Measurements from ENCODE around the gene DHH. TPM values are rescaled to one million over a fixed set of nuclear protein-coding genes. Genes with fewer than 3 reads are reported as not detected.

The DHH gene
- total and polyA plus RNA-seq, 4 donors = 0.16 to 2.6 (median 0.95) TPM

- Histone ChIP-seq H3K27me3 (ENCODE audit: control insufficient read depth in 3 of 3, insufficient read depth in 3 of 3, low read length in 2 of 3) (no peaks in the 10 kb centered on the region), H3K4me1 (ENCODE audit: control insufficient read depth in 5 of 5, insufficient read depth in 5 of 5, low read length in 5 of 5) (no peaks in the 10 kb centered on the region), H3K4me3 (no peak overlapping the region), H3K9ac (ENCODE audit: insufficient read depth in 1 of 2, low read length in 2 of 2) (no peak overlapping the region), H3K9me3 (ENCODE audit: control insufficient read depth in 4 of 4, insufficient read depth in 3 of 4, low read length in 3 of 4) (no peaks in the 10 kb centered on the region), H3K27ac (ENCODE audit: low read depth in 1 of 2, low read length in 1 of 2) (no peak overlapping the region), H3K36me3 (ENCODE audit: control insufficient read depth in 4 of 4, insufficient read depth in 4 of 4, low read length in 4 of 4) (peaks cover 42 to 89% (median 71%) of the 10 kb centered on the region in 4 donors)
- no peak for TF ChIP-seq CTCF (IDR thresholded peaks at IDR 0.05; ENCODE audit: control extremely low read depth, extremely low read depth)
- 97 to 98% methylated on average over 12 of the region's 12 CpGs for WGBS, 2 donors
- ATAC-seq (ENCODE audit: insufficient read depth, low FRiP score) (no peak), DNase-seq (no peak)
Measured at GRCh38 chr12:49044660-49045059, 49.9 kb downstream of the DHH start.

GRCh38 chr12:49043856-49044258 lies 50.7 kb downstream of the DHH start:
- Histone ChIP-seq H3K4me1 (ENCODE audit: control insufficient read depth in 5 of 5, insufficient read depth in 5 of 5, low read length in 5 of 5) (no peaks in the 10 kb centered on the region), H3K9me3 (ENCODE audit: control insufficient read depth in 4 of 4, insufficient read depth in 3 of 4, low read length in 3 of 4) (no peaks in the 10 kb centered on the region), H3K9ac (ENCODE audit: insufficient read depth in 1 of 2, low read length in 2 of 2) (no peak overlapping the region), H3K36me3 (ENCODE audit: control insufficient read depth in 4 of 4, insufficient read depth in 4 of 4, low read length in 4 of 4) (peaks cover 42 to 89% (median 66%) of the 10 kb centered on the region in 4 donors), H3K27me3 (ENCODE audit: control insufficient read depth in 3 of 3, insufficient read depth in 3 of 3, low read length in 2 of 3) (no peaks in the 10 kb centered on the region), H3K27ac (ENCODE audit: low read depth in 1 of 2, low read length in 1 of 2) (no peak overlapping the region), H3K4me3 (no peak overlapping the region)
- ATAC-seq (ENCODE audit: insufficient read depth, low FRiP score) (no peak), DNase-seq (peak in 2 of 3 donors; percentile 20 to 40)
- WGBS, 2 donors = 55 to 61% methylated on average over 11 of the region's 11 CpGs
- peak; percentile 45 for TF ChIP-seq CTCF (IDR thresholded peaks at IDR 0.05; ENCODE audit: control extremely low read depth, extremely low read depth)

- DNase-seq (no peak), ATAC-seq (ENCODE audit: insufficient read depth, low FRiP score) (no peak)
- Histone ChIP-seq H3K4me1 (ENCODE audit: control insufficient read depth in 5 of 5, insufficient read depth in 5 of 5, low read length in 5 of 5) (no peaks in the 10 kb centered on the region), H3K36me3 (ENCODE audit: control insufficient read depth in 4 of 4, insufficient read depth in 4 of 4, low read length in 4 of 4) (peaks cover 42 to 89% (median 63%) of the 10 kb centered on the region in 4 donors), H3K4me3 (no peak overlapping the region), H3K27ac (ENCODE audit: low read depth in 1 of 2, low read length in 1 of 2) (no peak overlapping the region), H3K27me3 (ENCODE audit: control insufficient read depth in 3 of 3, insufficient read depth in 3 of 3, low read length in 2 of 3) (no peaks in the 10 kb centered on the region), H3K9me3 (ENCODE audit: control insufficient read depth in 4 of 4, insufficient read depth in 3 of 4, low read length in 3 of 4) (no peaks in the 10 kb centered on the region), H3K9ac (ENCODE audit: insufficient read depth in 1 of 2, low read length in 2 of 2) (no peak overlapping the region)
- no peak for TF ChIP-seq CTCF (IDR thresholded peaks at IDR 0.05; ENCODE audit: control extremely low read depth, extremely low read depth)
- WGBS, 2 donors = 97 to 98% methylated on average over 4 of the region's 4 CpGs
Measured at GRCh38 chr12:49043241-49043640, 51.4 kb downstream of the DHH start.

DNA sequence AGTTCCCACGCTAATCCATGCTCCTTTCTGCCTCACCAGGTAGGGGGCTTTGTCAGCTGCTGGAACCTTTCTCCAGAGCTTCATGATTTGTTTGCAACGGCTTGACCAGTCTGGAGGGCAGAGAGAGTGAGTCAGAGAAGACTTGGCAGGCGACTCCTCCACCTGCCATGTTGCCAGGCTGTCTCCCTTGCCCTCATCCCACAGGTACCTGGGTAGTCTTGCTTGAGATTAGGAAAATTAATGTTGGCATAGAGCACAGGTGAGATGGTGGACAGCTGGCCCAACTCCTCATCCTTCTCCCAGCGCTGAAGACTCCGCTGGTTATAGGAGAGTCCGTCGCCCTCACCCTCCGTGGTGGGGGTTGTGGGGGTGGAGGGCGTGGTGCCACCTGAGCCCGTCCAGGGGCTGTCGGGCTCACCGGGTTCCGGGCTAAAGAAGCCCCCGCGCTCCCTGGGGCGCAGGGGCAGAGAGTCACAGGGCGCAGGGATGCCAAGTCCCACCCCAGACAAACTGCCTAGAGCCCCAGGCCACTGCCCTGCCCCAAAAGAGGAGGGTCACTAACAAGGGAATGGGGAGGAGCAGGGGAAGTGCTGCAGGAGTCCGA lies 52.6 kb downstream of the DHH start:
- Histone ChIP-seq H3K27me3 (ENCODE audit: control insufficient read depth in 3 of 3, insufficient read depth in 3 of 3, low read length in 2 of 3) (no peaks in the 10 kb centered on the region), H3K36me3 (ENCODE audit: control insufficient read depth in 4 of 4, insufficient read depth in 4 of 4, low read length in 4 of 4) (peaks cover 41 to 95% (median 64%) of the 10 kb centered on the region in 4 donors), H3K4me3 (no peak overlapping the region), H3K9ac (ENCODE audit: insufficient read depth in 1 of 2, low read length in 2 of 2) (no peak overlapping the region), H3K27ac (ENCODE audit: low read depth in 1 of 2, low read length in 1 of 2) (no peak overlapping the region), H3K9me3 (ENCODE audit: control insufficient read depth in 4 of 4, insufficient read depth in 3 of 4, low read length in 3 of 4) (no peaks in the 10 kb centered on the region), H3K4me1 (ENCODE audit: control insufficient read depth in 5 of 5, insufficient read depth in 5 of 5, low read length in 5 of 5) (no peaks in the 10 kb centered on the region)
- no peak for DNase-seq
- TF ChIP-seq CTCF (IDR thresholded peaks at IDR 0.05; ENCODE audit: control extremely low read depth, extremely low read depth) = no peak
- WGBS, 2 donors = 93 to 94% methylated on average over 18 of the region's 18 CpGs
- ATAC-seq (ENCODE audit: insufficient read depth, low FRiP score) = no peak
